ENCODE data around the gene PHYH.
"Not testable (repeated sequence)": the region's sequence is repeated elsewhere in the genome, so short reads cannot be mapped to it uniquely, and the experiment has no call there.

PHYH gene

GRCh38 chr10:13321576-13321975, 21.7 kb upstream of the PHYH start:
- DNase-seq (ENCODE audit: low spot score): no peak

- DNase-seq (ENCODE audit: low spot score): no peak
Observed at GRCh38 chr10:13319166-13319565, 19.3 kb upstream of the PHYH start.

DNA sequence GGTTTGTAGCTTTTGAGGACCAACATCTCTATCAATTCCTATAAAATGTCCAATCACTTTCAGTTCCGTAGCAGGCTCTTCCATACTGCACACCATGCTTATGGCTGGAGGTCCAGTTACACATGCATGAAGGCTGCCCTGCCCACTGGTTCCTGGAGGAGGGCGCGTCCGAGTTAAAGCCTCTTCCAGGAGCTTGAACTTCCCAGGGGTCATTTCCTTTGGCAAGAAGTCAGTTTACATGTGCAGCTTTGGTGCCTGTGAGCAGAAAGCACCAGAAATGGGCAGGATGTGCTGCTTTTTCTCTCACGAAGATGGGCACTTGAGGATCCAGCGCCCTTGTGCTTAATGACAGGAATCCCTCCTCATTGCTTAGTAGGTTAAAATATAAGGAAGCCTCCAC, 17.6 kb upstream of the PHYH start:
- no peak for DNase-seq (ENCODE audit: low spot score)

GRCh38 chr10:13316635-13317311, 16.9 kb upstream of the PHYH start:
- no peak for DNase-seq (ENCODE audit: low spot score)

- DNase-seq (ENCODE audit: low spot score): no peak
Observed at GRCh38 chr10:13315361-13315760, 15.5 kb upstream of the PHYH start.

DNA sequence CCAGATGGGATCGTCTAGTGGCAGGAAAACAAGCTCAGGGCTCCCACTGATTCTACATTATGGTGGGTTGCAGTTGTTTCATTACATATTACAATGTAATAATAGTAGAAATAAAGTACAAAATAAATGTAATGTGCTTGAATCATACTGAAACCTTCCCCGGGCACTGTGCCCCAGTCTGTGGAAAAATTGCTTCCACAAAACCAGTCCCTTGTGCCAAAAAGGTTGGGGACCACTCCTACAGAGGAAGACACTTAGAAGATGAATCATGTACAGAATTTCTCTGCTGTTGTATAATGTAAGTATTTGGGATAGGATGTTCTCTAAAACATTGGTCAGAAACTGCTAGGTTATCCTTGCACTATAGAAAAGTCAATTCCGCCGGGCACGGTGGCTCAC, 11.3 kb upstream of the PHYH start:
- DNase-seq (ENCODE audit: low spot score): no peak

DNA sequence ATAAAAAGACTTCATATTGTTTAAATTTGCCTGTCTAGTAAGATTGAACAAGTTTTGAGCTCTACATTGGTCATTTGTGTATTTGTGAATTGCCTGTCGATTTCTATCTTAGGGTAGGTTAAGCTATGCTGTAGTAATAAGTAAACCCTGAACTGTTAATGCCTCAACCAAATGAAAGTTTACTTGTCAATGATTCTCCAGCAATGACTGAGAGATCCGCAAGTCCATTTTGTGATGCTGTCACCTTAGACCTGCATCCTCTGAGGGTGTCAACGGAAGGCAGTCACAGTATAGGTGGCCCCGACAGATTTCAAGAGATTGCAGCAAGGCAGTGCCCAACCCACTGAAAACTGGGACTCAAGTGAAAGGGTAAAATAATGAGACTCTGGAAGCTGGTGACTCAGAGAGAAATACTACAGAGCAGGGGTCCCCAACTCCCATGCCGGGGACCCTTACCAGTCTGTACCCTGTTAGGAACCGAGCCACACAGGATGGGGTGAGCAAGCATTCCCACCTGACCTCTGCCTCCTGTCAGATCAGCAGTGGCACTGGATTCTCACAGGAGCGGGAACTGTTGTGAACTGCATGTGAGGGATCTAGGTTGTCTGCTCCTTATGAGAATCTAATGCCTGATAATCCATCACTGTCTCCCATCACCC, 10.8 kb upstream of the PHYH start:
- no peak for DNase-seq (ENCODE audit: low spot score)

GRCh38 chr10:13309792-13310191, 9.9 kb upstream of the PHYH start:
- DNase-seq (ENCODE audit: low spot score): no peak

GRCh38 chr10:13308096-13308495, 8.2 kb upstream of the PHYH start:
- no peak for DNase-seq (ENCODE audit: low spot score)

- no peak for DNase-seq (ENCODE audit: low spot score)
Observed at GRCh38 chr10:13306103-13306502, 6.2 kb upstream of the PHYH start.

- DNase-seq (ENCODE audit: low spot score): no peak
Observed at GRCh38 chr10:13302821-13303555, 3.1 kb upstream of the PHYH start.

DNA sequence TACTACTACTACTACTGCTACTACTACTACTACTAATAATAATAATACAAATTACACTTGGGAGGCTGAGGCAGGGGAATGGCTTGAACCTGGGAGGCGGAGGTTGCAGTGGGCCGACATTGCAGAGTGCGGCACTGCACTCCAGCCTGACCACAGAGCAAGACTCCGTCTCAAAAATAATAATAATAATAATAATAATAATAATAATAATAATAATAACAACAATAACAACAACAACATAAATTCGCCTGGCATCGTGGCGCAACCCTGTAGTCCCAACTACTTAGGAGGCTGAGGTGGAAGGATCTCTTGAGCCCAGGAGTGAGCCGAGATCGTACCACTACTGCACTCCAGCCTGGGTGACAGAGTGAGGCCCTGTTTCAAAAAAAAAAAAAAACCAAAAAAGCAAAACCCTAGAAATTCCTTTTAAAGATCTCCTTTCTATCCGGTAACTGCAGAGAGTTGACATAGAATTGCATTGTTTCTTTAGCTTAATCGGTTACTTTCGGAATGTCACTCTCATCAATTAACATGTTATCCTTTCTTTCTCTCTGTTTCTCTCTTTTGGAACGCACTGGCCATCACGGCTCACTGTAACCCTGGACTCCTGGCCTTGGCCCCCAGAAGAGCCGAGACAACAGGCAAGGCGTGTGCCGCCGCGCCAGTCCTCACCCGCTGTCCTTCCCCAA, 972 bp downstream of the PHYH start:
- no peak for DNase-seq (ENCODE audit: low spot score)

- DNase-seq (ENCODE audit: low spot score): no peak
Observed at GRCh38 chr10:13296476-13296875, 3.4 kb downstream of the PHYH start.

- no peak for DNase-seq (ENCODE audit: low spot score)
Observed at GRCh38 chr10:13294784-13295183, 5.1 kb downstream of the PHYH start.

DNA sequence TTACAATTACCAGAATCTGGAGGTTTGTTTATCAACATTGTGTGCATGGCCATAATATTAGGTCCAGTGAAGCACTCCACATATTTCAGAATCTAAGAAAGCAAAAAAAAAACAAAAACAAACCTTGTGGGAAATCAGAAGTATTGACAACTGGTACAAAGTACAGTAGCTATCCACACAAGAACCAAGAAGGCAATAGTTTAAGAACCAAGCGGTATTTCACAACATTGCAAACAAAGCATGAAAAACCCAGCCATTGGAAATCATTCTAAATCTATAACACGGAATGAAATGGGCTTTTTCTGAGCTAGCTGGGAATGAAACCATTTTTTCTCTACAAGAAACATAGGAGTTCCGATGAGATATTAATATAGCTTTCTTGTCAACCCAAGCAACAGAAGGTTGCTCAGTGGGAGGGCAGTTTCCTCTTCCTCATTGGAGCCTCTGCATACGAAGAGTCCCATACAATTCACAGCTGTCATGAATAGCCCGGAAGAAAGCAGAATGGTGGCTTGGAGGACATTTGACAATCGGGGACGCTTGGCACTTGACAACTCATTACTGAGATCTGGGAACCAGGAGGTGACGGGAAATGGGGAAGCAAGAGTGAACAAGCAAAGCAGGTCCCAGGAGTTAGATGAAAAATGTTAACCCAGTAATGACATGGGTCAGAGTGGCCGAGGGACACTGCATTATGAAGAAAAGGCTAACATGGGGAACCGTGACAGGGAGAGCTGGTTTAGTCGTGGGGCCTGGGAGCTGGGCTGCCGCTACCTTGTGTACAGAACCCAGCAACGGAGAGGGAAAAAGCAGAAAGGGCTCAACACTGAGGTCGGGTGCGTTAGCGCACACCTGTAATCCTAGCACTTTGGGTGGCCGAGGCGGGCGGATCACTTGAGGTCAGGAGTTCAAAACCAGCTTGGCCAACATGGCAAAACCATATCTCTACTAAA, 7.8 kb downstream of the PHYH start:
- DNase-seq (ENCODE audit: low spot score): no peak

- no peak for DNase-seq (ENCODE audit: low spot score)
Observed at GRCh38 chr10:13291061-13291460, 8.8 kb downstream of the PHYH start.

DNA sequence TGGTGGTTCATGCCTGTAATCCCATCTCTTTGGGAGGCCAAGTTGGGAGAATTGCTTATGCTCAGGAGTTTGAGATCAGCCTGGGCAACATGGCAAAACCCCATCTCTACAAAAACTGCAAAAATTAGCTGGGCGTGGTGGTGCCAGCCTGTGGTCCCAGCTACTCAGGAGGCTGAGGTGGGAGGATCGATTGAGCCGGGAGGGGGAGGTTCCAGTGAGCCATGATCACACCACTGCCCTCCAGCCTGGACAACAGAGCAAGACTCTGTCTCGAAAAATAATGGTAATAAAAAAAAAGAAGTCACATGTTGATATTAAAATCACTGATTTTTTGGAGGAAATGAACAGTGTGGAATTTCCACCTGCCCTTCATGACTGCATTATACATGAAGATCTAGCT, 15.8 kb downstream of the PHYH start:
- no peak for DNase-seq (ENCODE audit: low spot score)

DNA sequence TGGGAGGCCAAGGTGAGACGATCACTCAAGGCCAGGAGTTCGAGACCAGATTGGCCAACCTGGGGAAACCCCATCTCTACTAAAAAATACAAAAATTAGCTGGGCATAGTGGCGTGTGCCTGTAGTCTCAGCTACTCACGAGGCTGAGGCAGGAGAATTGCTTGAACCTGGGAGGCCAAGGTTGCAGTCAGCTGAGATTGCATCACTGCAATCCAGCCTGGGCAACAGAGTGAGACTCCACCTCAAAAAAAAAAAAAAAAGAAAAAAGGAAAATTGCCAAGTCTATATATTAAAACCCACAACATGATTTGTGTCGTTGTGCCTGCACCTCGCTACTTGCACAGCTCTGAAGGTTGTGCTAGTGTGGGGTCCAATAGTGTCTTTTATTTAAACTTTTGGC, 17.5 kb downstream of the PHYH start:
- DNase-seq (ENCODE audit: low spot score): not testable (repeated sequence)

GRCh38 chr10:13276749-13277365, 23.0 kb downstream of the PHYH start:
- no peak for DNase-seq (ENCODE audit: low spot score)

DNA sequence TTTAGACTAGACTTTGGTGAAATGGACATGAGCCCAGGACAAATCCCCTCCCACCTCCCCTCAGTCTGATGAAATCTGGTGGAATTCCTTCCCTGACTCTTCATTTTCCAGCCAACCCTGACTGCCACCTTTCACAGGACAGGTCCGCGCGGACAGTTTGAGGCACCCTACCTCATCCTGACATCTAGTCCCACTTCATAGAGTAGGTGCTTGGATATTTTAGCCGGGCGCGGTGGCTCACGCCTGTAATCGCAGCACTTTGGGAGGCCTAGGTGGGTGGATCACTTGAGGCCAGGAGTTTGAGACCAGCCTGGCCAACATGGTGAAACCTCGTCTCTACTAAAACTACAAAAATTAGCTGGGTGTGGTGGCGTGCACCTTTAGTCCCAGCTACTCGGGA, 23.7 kb downstream of the PHYH start:
- not testable (repeated sequence) for DNase-seq (ENCODE audit: low spot score)

- DNase-seq (ENCODE audit: low spot score): no peak
Observed at GRCh38 chr10:13272164-13272571, 27.7 kb downstream of the PHYH start.

All from HuH-7 (cell line).